Measurements from ENCODE around the gene C11orf24. TPM values are rescaled to one million over a fixed set of nuclear protein-coding genes. Genes with fewer than 3 reads are reported as not detected.

C11orf24 gene
- total RNA-seq, 3 donors from 2014 or later, result 51.8 to 83.2 (median 53.2) TPM

DNA sequence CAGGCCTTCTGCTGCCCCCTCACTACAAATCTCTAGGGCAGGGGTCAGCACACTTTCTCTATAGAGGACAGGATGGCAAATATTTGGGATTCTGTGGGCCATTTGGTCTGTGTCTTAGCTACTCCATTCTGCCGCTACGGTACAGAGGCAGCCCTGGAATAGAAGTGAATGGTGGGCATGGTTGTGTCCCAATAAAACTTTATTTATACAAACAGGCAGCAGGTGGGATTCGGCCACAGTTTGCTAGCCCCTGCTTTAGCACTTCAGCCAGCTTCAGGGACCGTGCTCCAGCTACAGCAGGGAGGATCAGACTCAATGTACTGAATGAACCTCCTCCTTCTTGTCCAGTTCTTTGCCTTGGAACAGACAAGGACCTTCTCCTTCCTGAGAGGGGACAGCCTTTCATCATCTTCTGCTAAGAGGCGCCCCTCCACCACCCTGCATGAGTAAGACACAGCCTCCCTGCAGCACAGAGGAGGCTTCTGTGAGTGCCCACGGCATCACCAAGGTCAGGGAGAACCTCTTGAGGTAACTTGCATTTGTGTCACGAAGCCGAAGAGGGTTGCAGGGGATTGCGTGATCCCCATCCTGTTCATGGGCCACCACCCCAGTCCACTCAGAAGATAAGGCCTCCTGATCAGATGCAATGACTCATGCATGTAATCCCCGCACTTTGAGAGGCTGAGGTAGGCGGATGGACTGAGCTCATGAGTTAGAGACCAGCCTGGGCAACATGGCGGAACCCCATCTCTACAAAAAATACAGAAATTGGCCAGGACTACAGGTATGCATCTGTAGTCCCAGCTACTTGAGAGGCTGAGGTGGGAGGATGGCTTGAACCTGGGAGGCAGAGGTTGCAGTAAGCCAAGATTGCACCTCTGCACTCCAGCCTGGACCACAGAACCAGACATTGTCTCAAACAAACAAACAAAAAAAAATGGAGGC, 4.6 kb downstream of the C11orf24 start:
- Histone ChIP-seq H3K9me3 (no peaks in the 10 kb centered on the region), H3K36me3 (ENCODE audit: low read depth) (no peaks in the 10 kb centered on the region), H3K4me3 (no peak overlapping the region), H3K4me1 (ENCODE audit: low read depth) (peaks cover 10% of the 10 kb centered on the region)
- ATAC-seq (no peak), DNase-seq (no peak)
- intact Hi-C loops (cut with DNase I, micrococcal nuclease), result no loop called here
- TF ChIP-seq, protein P1, sequence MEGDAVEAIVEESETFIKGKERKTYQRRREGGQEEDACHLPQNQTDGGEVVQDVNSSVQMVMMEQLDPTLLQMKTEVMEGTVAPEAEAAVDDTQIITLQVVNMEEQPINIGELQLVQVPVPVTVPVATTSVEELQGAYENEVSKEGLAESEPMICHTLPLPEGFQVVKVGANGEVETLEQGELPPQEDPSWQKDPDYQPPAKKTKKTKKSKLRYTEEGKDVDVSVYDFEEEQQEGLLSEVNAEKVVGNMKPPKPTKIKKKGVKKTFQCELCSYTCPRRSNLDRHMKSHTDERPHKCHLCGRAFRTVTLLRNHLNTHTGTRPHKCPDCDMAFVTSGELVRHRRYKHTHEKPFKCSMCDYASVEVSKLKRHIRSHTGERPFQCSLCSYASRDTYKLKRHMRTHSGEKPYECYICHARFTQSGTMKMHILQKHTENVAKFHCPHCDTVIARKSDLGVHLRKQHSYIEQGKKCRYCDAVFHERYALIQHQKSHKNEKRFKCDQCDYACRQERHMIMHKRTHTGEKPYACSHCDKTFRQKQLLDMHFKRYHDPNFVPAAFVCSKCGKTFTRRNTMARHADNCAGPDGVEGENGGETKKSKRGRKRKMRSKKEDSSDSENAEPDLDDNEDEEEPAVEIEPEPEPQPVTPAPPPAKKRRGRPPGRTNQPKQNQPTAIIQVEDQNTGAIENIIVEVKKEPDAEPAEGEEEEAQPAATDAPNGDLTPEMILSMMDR (IDR thresholded peaks at IDR 0.05), result no peak

DNA sequence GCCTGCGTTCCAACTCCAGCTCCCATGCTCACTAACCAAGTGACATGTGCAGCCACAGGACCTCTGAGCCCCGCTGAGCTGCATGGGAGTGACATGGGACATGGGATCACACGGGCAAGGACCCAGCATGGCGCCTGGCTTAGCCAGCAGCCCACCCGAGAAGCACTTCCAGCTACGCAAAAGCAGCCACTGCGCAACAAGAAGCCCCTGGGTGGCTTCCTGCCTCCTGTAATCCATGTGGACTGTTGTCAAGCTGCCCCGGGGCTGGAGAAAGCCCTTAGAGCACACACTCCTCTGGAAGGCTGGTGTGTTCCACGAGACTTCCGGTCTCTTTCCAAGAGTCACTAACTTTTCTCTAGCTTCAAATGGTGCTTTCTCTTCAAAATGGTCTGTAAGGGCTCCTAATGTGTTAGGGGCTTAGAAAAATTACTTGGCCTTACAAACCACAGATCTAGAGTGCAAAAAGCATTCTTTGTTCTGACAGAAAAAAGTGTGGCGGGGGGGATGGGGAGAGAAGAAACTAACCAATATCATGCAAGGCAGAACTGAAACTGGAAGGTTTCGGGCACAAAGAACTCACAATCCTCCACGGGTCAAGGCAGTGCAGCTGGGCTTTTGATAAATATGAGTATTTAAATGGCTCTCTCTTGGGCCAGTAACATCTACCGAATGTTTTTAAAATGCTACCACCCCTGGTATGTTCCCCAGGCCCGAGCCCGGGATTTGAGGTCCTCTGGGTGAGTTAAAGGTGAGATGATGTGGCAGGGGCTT, 5.5 kb downstream of the C11orf24 start:
- DNase-seq, result peak in 1 of 3 donors; percentile 54
- H3K4me3 ChIP-seq, result no peak overlapping the region
- intact Hi-C loops (cut with DNase I, micrococcal nuclease), result no loop called here
- no peaks in the 10 kb centered on the region for H3K9me3 ChIP-seq
- peaks cover 10% of the 10 kb centered on the region for H3K4me1 ChIP-seq (ENCODE audit: low read depth)
- peak; percentile 6 for ATAC-seq
- H3K36me3 ChIP-seq (ENCODE audit: low read depth), result no peaks in the 10 kb centered on the region
- TF ChIP-seq, protein P1 (IDR thresholded peaks at IDR 0.05), result no peak

DNA sequence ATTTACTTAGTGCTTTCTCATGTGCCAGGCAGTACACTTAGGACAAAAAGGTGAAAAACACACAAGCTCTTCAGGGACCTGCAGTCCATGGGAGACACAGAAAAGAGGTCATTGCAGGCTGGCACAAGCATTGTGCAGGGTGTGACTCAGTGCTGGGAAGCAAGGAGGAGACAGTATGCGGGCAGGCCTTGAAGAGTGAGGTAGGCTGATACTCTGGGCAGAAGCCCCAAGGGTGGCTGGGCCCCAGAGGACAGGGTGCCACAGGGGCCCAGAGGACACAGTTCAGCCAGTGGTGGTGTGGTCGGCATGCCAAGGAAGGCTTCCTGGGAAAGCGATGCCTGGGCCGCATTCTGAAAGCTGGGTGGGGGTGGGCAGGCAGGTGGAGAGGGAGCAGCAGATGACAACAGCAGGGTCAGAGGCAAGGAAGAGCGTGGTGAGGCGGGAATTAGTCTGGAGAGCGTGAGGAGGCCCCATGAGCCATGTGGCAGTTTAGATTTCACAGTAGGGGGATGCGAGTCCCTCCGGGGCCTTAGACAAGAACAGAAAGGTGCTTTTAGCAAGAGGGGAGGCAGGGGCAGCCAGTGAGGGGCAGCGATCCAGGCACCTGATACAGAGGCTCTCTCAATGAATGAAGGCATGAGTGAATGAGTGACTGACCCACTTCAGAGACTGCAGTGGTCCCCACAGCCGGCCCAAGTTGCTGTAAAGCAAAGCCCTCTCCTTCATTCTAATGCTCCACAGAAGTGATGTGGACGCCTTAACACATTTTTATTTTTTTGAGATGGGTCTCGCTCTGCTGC, 6.8 kb downstream of the C11orf24 start:
- Histone ChIP-seq H3K4me3 (no peak overlapping the region), H3K36me3 (ENCODE audit: low read depth) (no peaks in the 10 kb centered on the region), H3K4me1 (ENCODE audit: low read depth) (peaks cover 5% of the 10 kb centered on the region), H3K9me3 (no peaks in the 10 kb centered on the region)
- ATAC-seq, result no peak
- TF ChIP-seq, protein P1 (IDR thresholded peaks at IDR 0.05), result no peak
- intact Hi-C loops (cut with DNase I, micrococcal nuclease), result no loop called here
- no peak for DNase-seq

DNA sequence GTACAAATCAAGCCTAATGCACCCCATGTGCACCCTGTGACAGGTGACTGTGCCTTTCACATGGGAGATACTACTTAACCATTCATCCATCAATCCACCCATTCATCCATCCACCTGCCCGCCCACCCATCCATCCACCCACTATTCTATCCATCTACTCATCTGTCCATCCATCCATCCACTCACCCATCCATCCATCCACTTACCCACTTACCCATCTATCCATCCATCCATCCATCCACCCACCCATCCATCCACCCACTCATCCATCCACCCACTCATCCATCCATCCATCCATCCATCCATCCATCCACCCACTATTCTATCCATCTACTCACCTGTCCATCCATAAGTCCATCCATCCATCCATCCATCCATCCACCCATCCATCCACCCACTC, 7.5 kb downstream of the C11orf24 start:
- Histone ChIP-seq H3K4me1 (ENCODE audit: low read depth) (no peaks in the 10 kb centered on the region), H3K9me3 (no peaks in the 10 kb centered on the region), H3K4me3 (no peak overlapping the region), H3K36me3 (ENCODE audit: low read depth) (no peaks in the 10 kb centered on the region)
- ATAC-seq (no peak), DNase-seq (no peak)
- intact Hi-C loops (cut with DNase I, micrococcal nuclease), result no loop called here
- TF ChIP-seq, protein P1 (IDR thresholded peaks at IDR 0.05), result no peak

DNA sequence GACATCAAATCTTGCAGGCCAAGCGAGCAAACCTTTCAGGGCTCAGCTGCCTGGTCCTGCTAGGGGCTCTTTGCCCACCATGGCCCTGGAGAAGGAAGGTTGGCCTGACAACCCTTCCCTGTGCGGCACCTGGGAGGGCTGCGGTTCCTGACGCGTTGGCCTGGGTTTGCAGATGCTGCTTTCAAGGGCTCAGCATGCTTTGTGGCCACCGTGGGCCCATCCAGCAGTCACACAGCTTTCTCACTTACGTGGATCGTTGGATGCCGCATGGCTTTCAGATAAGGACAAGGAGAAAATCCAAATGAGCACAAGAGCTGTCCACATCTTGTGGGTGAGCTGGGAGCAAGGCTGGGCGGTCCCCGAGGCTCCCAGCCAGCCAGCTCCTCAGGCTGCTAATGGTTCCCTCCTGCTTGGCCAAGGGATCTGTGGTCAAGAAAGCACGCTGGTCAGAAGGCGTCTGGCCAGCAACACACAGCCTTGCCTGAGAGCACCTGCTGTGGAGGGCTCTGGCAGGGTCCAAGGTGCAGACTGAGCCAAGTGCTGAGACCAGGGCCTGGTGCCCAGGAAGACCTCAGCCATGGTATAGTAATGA, 8.2 kb downstream of the C11orf24 start:
- TF ChIP-seq, protein P1 (IDR thresholded peaks at IDR 0.05), result no peak
- H3K36me3 ChIP-seq (ENCODE audit: low read depth), result no peaks in the 10 kb centered on the region
- ATAC-seq (no peak), DNase-seq (no peak)
- intact Hi-C loops (cut with DNase I, micrococcal nuclease), result no loop called here
- no peaks in the 10 kb centered on the region for H3K4me1 ChIP-seq (ENCODE audit: low read depth)
- H3K9me3 ChIP-seq, result no peaks in the 10 kb centered on the region
- H3K4me3 ChIP-seq, result no peak overlapping the region
